ENCODE results near the gene MRGPRX4.
"Not testable (repeated sequence)": the region's sequence is repeated elsewhere in the genome, so short reads cannot be mapped to it uniquely, and the experiment has no call there.

The MRGPRX4 gene

GRCh38 chr11:18172666-18173065 is at the start of gene MRGPRX4:
MRGPRX4 (plus strand) TSS chr11:18172837; CDS start chr11:18173257, 420 bp downstream.
- DNase-seq (ENCODE audit: low read depth) = no peak

GRCh38 chr11:18131115-18131514 is 41.5 kb upstream of the MRGPRX4 start:
- not testable (repeated sequence) for DNase-seq (ENCODE audit: low read depth)

GRCh38 chr11:18132341-18132740 is 40.3 kb upstream of the MRGPRX4 start, which contains the start of gene MRGPRX3:
MRGPRX3 (plus strand) TSS chr11:18132571; CDS start chr11:18137203, 4,632 bp downstream.
- no peak for DNase-seq (ENCODE audit: low read depth)

GRCh38 chr11:18135308-18135707 is 37.3 kb upstream of the MRGPRX4 start:
- no peak for DNase-seq (ENCODE audit: low read depth)

- DNase-seq (ENCODE audit: low read depth) = no peak
Measured at GRCh38 chr11:18137186-18137800, 35.3 kb upstream of the MRGPRX4 start.

GRCh38 chr11:18140145-18140544 is 32.5 kb upstream of the MRGPRX4 start:
- no peak for DNase-seq (ENCODE audit: low read depth)

- no peak for DNase-seq (ENCODE audit: low read depth)
Measured at GRCh38 chr11:18144243-18144642, 28.4 kb upstream of the MRGPRX4 start.

GRCh38 chr11:18145025-18145424 is 27.6 kb upstream of the MRGPRX4 start:
- no peak for DNase-seq (ENCODE audit: low read depth)

- DNase-seq (ENCODE audit: low read depth) = no peak
Measured at GRCh38 chr11:18145837-18146236, 26.8 kb upstream of the MRGPRX4 start.

- DNase-seq (ENCODE audit: low read depth) = no peak
Measured at GRCh38 chr11:18151581-18151980, 21.1 kb upstream of the MRGPRX4 start.

GRCh38 chr11:18168372-18168771 is 4.3 kb upstream of the MRGPRX4 start:
- no peak for DNase-seq (ENCODE audit: low read depth)

- no peak for DNase-seq (ENCODE audit: low read depth)
Measured at GRCh38 chr11:18171377-18172000, 1.1 kb upstream of the MRGPRX4 start.

- no peak for DNase-seq (ENCODE audit: low read depth)
Measured at GRCh38 chr11:18173225-18173866, 709 bp downstream of the MRGPRX4 start.

- no peak for DNase-seq (ENCODE audit: low read depth)
Measured at GRCh38 chr11:18188796-18189195, 16.2 kb downstream of the MRGPRX4 start.

- DNase-seq (ENCODE audit: low read depth) = not testable (repeated sequence)
Measured at GRCh38 chr11:18189476-18190245, 17.0 kb downstream of the MRGPRX4 start.

GRCh38 chr11:18191376-18191775 is 18.7 kb downstream of the MRGPRX4 start:
- DNase-seq (ENCODE audit: low read depth) = no peak

GRCh38 chr11:18193010-18193409 is 20.4 kb downstream of the MRGPRX4 start:
- DNase-seq (ENCODE audit: low read depth) = no peak

GRCh38 chr11:18196532-18196931 is 23.9 kb downstream of the MRGPRX4 start:
- no peak for DNase-seq (ENCODE audit: low read depth)

GRCh38 chr11:18197738-18198137 is 25.1 kb downstream of the MRGPRX4 start:
- DNase-seq (ENCODE audit: low read depth) = not testable (repeated sequence)

GRCh38 chr11:18203723-18204122 is 31.1 kb downstream of the MRGPRX4 start:
- DNase-seq (ENCODE audit: low read depth) = no peak

GRCh38 chr11:18204220-18204619 is 31.6 kb downstream of the MRGPRX4 start:
- DNase-seq (ENCODE audit: low read depth) = no peak

- DNase-seq (ENCODE audit: low read depth) = no peak
Measured at GRCh38 chr11:18204771-18205170, 32.1 kb downstream of the MRGPRX4 start.

- DNase-seq (ENCODE audit: low read depth) = no peak
Measured at GRCh38 chr11:18209058-18209457, 36.4 kb downstream of the MRGPRX4 start.

All from T-helper 22 cell (primary cell).